Measurements from ENCODE around the gene LASP1NB.
"Not testable (repeated sequence)": the region's sequence is repeated elsewhere in the genome, so short reads cannot be mapped to it uniquely, and the experiment has no call there.

LASP1NB gene

GRCh38 chr17:38967290-38967738 is 41.9 kb downstream of the LASP1NB start, which contains the start of gene FBXO47:
Gene FBXO47 (minus strand): TSS chr17:38967403. CDS start chr17:38963025, 4,378 bp downstream.
- Histone ChIP-seq H3K36me3 (no peaks in the 10 kb centered on the region), H3K27me3 (replicated peaks in 1 of 7) (no peaks in the 10 kb centered on the region), H3K27ac (peak within 1 kb of the TSS in 7 of 8 donors; percentile 69 to 83 (median 75)), H3K4me3 (peak within 1 kb of the TSS in 4 of 8 donors; percentile 9 to 46 (median 22)), H3K9me3 (no peaks in the 10 kb centered on the region), H3K4me1 (peaks cover 0 to 15% (median 1%) of the 10 kb centered on the region in 6 donors)
- intact Hi-C loops (cut with DNase I; ENCODE audit: low total_unique reads), result no loop called here
- WGBS, 5 donors, result 12 to 60% (median 24%) methylated on average over 21 of the region's 21 CpGs
- peak in 3 of 11 experiments; percentile 17 to 26 (median 19) for TF ChIP-seq CTCF (IDR thresholded peaks at IDR 0.05 in 8 of 11, conservative IDR thresholded peaks at IDR 0.05 in 3 of 11)
- TF ChIP-seq POLR2A (IDR thresholded peaks at IDR 0.05), result no peak
- peak; percentile 62 to 81 (median 74) for TF ChIP-seq POLR2AphosphoS5 (IDR thresholded peaks at IDR 0.05)
- DNase-seq, result peak; percentile 95

- TF ChIP-seq CTCF (IDR thresholded peaks at IDR 0.05 in 8 of 11, conservative IDR thresholded peaks at IDR 0.05 in 3 of 11) (no peak), POLR2AphosphoS5 (IDR thresholded peaks at IDR 0.05) (no peak), POLR2A (IDR thresholded peaks at IDR 0.05) (no peak)
- Histone ChIP-seq H3K36me3 (no peaks in the 10 kb centered on the region), H3K4me1 (peaks cover 0 to 15% (median 1%) of the 10 kb centered on the region in 6 donors), H3K27ac (no peak overlapping the region), H3K27me3 (replicated peaks in 1 of 7) (no peaks in the 10 kb centered on the region), H3K4me3 (no peak overlapping the region), H3K9me3 (no peaks in the 10 kb centered on the region)
- intact Hi-C loops (cut with DNase I; ENCODE audit: low total_unique reads), result no loop called here
- WGBS, 5 donors, result 60 to 73% (median 69%) methylated on average over 4 of the region's 4 CpGs
- no peak for DNase-seq
Measured at GRCh38 chr17:38969281-38969680, 43.9 kb downstream of the LASP1NB start.

- Histone ChIP-seq H3K4me1 (peaks cover 0 to 15% (median 1%) of the 10 kb centered on the region in 6 donors), H3K9me3 (no peaks in the 10 kb centered on the region), H3K27ac (no peak overlapping the region), H3K27me3 (replicated peaks in 1 of 7) (no peaks in the 10 kb centered on the region), H3K36me3 (no peaks in the 10 kb centered on the region), H3K4me3 (no peak overlapping the region)
- no peak for DNase-seq
- no peak for TF ChIP-seq POLR2A (IDR thresholded peaks at IDR 0.05)
- no peak for TF ChIP-seq POLR2AphosphoS5 (IDR thresholded peaks at IDR 0.05)
- TF ChIP-seq CTCF (IDR thresholded peaks at IDR 0.05 in 8 of 11, conservative IDR thresholded peaks at IDR 0.05 in 3 of 11), result no peak
- 79 to 87% (median 83%) methylated on average over 4 of the region's 4 CpGs for WGBS, 5 donors
- intact Hi-C loops (cut with DNase I; ENCODE audit: low total_unique reads), result no loop called here
Measured at GRCh38 chr17:38970128-38970527, 44.7 kb downstream of the LASP1NB start.

GRCh38 chr17:38970804-38971203 is 45.4 kb downstream of the LASP1NB start:
- no peak overlapping the region for H3K4me3 ChIP-seq
- 76 to 90% (median 87%) methylated on average over 5 of the region's 5 CpGs for WGBS, 5 donors
- no peaks in the 10 kb centered on the region for H3K27me3 ChIP-seq (replicated peaks in 1 of 7)
- H3K4me1 ChIP-seq, result peaks cover 0 to 16% (median 3%) of the 10 kb centered on the region in 6 donors
- H3K9me3 ChIP-seq, result no peaks in the 10 kb centered on the region
- no peak overlapping the region for H3K27ac ChIP-seq
- intact Hi-C loops (cut with DNase I; ENCODE audit: low total_unique reads), result no loop called here
- no peaks in the 10 kb centered on the region for H3K36me3 ChIP-seq
- no peak for DNase-seq
- TF ChIP-seq POLR2A (IDR thresholded peaks at IDR 0.05), result no peak
- TF ChIP-seq POLR2AphosphoS5 (IDR thresholded peaks at IDR 0.05), result no peak
- TF ChIP-seq CTCF (IDR thresholded peaks at IDR 0.05 in 8 of 11, conservative IDR thresholded peaks at IDR 0.05 in 3 of 11), result no peak

GRCh38 chr17:38976187-38976551 is 50.8 kb downstream of the LASP1NB start:
- DNase-seq; intact Hi-C loops (cut with DNase I; ENCODE audit: low total_unique reads); H3K36me3 ChIP-seq; H3K9me3 ChIP-seq; H3K4me3 ChIP-seq; H3K27me3 ChIP-seq (replicated peaks in 1 of 7): not testable (repeated sequence)
- peak overlapping the region in 3 of 8 donors; percentile 31 to 48 (median 47) for H3K27ac ChIP-seq
- WGBS, 5 donors, result 36 to 61% (median 46%) methylated on average over 6 of the region's 6 CpGs
- peaks cover 0 to 22% (median 8%) of the 10 kb centered on the region in 6 donors for H3K4me1 ChIP-seq
